Right lobe of liver (tissue), 6 donors: ENCODE data around the gene GRM7. TPM values are rescaled to one million over a fixed set of nuclear protein-coding genes. Genes with fewer than 3 reads are reported as not detected.

Experiments
- ATAC-seq, 4 donors: fragments of 200-7000 bp; cut with Tn5 transposase; one replicate each; pipeline ENCODE4 v1.9.1; 2020; ENCODE audit warnings: mild to moderate bottlenecking in 4 of 4, moderate library complexity in 4 of 4
- DNase-seq, 3 donors: peaks; one replicate each; pipeline ENCODE4 v3.0.0-alpha.2; 2020
- H3K27ac ChIP-seq, 3 donors: fragments of 200-600 bp; one replicate each; pipeline ENCODE4 v1.8.0; 2022
- H3K27me3 ChIP-seq, 2 donors: fragments of 200-600 bp; one replicate each; pipeline ENCODE4 v1.8.0; 2022
- H3K36me3 ChIP-seq, 4 donors: fragments of 200-600 bp; sonication (generic) in 1 of 4; one replicate each; pipeline versions ENCODE4 v1.5.1 to v1.8.0; 2017 to 2022; ENCODE audit warnings: control low read depth in 1 of 4
- H3K4me1 ChIP-seq, 4 donors: fragments of 200-600 bp; sonication (generic) in 1 of 4; one replicate each; pipeline versions ENCODE4 v1.5.1 to v1.8.0; 2017 to 2022; ENCODE audit warnings: control low read depth in 1 of 4
- H3K4me3 ChIP-seq, 3 donors: fragments of 200-600 bp; one replicate each; pipeline ENCODE4 v1.8.0; 2022
- H3K9me3 ChIP-seq, 4 donors: fragments of 200-600 bp; sonication (generic) in 1 of 4; one replicate each; pipeline versions ENCODE4 v1.5.1 to v1.8.0; 2017 to 2022; ENCODE audit warnings: control low read depth in 1 of 4
- POLR2A ChIP-seq: fragments of 450-650 bp; IDR thresholded peaks from one replicate; pipeline ENCODE4 v1.6.1; 2017; ENCODE audit warnings: antibody characterized with exemption, mild to moderate bottlenecking
- WGBS: methylation state at CpG from one replicate; pipeline ENCODE4 v1.1.6; 2018; ENCODE audit warnings: low coverage, low lambda C conversion rate; ENCODE audit not compliant: insufficient coverage; ENCODE audit errors: missing lambda C conversion rate; 5-methylcytosine and 5-hydroxymethylcytosine counted together
- intact Hi-C, 2 donors: fragments of 100-400 bp; cut with DNase I; formaldehyde crosslinking; loops; one replicate each; pipeline versions ENCODE4 v1.11.2 to v1.14.1; 2022
- total RNA-seq, 6 experiments: library from RNA; depleted of rRNA in 2 of 6; stranded (reverse); fragments of >200 nt in 2 of 6; fragmentation: NEBNext Ultra II Directional in 3 of 6; extraction: Animal tissue kit (Norgen Biotek cat#: 25700) in 3 of 6; gene quantifications; one replicate each; pipeline versions ENCODE4 v1.1.0 to v1.2.4, GENCODE V29; 2016 to 2023
- TF ChIP-seq, protein P1 (sequence below), 4 donors: fragments of 200-600 bp in 3 of 4; fragments of 450-650 bp in 1 of 4; IDR thresholded peaks; one replicate each; pipeline versions ENCODE4 v1.5.1 to v1.8.0; 2016 to 2022; ENCODE audit warnings: antibody characterized with exemption in 4 of 4, mild to moderate bottlenecking in 2 of 4
- donor health status: DM: no; HTN: yes; CAD: no.
- donor health status: DM: no; HTN: no; CAD: no.
- donor health status: DM: no; HTN: no; CAD: no.
- donor health status: DM: no; HTN: yes; CAD: no.
- donor health status: DM: no; HTN: yes; CAD: no.

GRM7 gene
- total RNA-seq, 6 experiments from 2014 or later: 0.20 to 0.56 TPM; not detected in 4

DNA sequence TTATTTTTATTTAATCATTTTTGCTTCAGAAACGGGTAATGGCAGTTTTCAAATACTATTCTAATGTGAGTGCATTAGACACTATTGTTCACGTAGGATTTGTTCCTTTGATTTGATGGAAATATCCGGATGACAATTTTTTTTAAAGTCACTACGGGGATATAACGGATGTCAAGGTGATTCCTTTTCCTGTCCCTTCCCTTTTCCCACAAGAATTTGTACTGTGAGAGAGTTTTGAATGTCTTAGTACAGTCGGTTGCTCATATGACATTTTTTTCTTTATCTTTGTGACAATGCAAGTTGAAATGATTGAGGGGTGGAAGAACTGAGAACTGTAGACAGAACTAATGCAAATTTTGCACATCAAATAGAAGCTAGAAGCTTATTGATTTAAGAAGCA is 209.5 kb downstream of the GRM7 start:
- Histone ChIP-seq H3K4me1 (no peaks in the 10 kb centered on the region), H3K27me3 (no peaks in the 10 kb centered on the region), H3K27ac (no peak overlapping the region), H3K4me3 (no peak overlapping the region), H3K9me3 (no peaks in the 10 kb centered on the region), H3K36me3 (no peaks in the 10 kb centered on the region)
- DNase-seq: no peak
- intact Hi-C loops: no loop called here
- 35% methylated on average over 6 of the region's 6 CpGs for WGBS
- no peak for ATAC-seq
- TF ChIP-seq, protein P1, sequence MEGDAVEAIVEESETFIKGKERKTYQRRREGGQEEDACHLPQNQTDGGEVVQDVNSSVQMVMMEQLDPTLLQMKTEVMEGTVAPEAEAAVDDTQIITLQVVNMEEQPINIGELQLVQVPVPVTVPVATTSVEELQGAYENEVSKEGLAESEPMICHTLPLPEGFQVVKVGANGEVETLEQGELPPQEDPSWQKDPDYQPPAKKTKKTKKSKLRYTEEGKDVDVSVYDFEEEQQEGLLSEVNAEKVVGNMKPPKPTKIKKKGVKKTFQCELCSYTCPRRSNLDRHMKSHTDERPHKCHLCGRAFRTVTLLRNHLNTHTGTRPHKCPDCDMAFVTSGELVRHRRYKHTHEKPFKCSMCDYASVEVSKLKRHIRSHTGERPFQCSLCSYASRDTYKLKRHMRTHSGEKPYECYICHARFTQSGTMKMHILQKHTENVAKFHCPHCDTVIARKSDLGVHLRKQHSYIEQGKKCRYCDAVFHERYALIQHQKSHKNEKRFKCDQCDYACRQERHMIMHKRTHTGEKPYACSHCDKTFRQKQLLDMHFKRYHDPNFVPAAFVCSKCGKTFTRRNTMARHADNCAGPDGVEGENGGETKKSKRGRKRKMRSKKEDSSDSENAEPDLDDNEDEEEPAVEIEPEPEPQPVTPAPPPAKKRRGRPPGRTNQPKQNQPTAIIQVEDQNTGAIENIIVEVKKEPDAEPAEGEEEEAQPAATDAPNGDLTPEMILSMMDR (IDR thresholded peaks at IDR 0.05): no peak
- no peak for TF ChIP-seq POLR2A

DNA sequence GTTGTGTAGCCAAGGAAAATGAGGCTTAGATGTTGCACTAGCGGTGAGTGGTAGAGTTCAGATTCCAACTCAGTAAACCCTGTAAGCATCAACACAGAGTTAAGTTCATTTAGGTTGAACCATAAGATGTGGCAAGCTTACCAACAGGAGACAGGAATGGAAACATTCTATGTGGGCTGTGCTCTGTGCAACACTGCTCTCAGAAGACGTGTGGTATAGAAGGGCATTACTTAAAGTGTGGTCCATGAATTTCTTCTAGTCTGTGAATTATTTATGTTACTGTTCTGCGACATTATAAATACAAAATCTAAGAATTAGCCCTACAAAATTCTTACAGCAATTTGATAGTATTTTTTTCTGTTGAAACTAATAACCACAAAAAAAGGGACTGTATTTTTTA is 213.3 kb downstream of the GRM7 start:
- 50% methylated on average over 3 of the region's 3 CpGs for WGBS
- intact Hi-C loops: no loop called here

DNA sequence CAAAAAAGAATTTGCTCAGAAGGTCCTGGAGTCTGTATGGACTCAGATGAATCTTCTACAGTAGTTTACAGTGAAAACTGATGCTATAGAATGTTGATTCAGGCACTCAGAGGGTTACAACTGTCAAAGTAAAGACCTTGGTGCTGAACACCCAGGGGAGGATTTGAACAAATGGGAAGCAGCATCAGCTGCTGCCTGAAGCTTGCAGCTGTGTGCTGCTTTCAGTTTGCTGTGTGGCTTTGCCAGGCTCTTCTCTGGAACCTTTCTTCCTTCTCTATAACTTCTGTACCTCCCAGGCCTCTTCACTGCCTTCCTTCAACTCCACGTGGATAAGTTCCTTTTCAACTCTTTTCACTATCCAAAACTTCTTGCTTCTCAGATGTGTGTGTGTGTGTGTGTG is 214.2 kb downstream of the GRM7 start:
- DNase-seq: no peak

More for the DNA sequence above, 213.3 kb downstream of the GRM7 start:
- Histone ChIP-seq H3K36me3 (no peaks in the 10 kb centered on the region), H3K4me1 (no peaks in the 10 kb centered on the region), H3K4me3 (no peak overlapping the region), H3K9me3 (no peaks in the 10 kb centered on the region), H3K27me3 (no peaks in the 10 kb centered on the region), H3K27ac (no peak overlapping the region)
- ATAC-seq: no peak
- TF ChIP-seq, protein P1 (IDR thresholded peaks at IDR 0.05): no peak
- no peak for TF ChIP-seq POLR2A
- DNase-seq: no peak

DNA sequence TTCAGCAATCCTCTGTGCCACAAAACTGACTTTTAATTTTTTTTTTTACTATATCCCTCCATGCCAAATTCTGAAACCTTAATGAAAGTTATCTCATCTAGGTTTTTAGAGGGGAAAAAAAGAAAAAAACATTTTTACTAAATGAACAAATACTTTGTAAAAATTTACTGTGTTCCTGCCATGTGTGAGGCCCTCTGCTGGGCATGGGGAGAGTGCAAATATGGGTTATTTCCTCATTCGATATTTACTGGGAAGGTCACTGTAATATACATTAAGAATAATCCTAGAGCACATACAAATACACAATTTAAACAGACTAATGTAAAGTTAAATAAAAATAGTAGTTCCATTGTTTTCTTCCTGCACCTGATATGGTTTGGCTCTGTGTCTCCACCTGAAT is 215.0 kb downstream of the GRM7 start:
- DNase-seq (no peak), ATAC-seq (peak in 1 of 4 donors; percentile 22)
- H3K27me3 ChIP-seq: no peaks in the 10 kb centered on the region
- no peaks in the 10 kb centered on the region for H3K4me1 ChIP-seq
- no peak overlapping the region for H3K27ac ChIP-seq
- no peaks in the 10 kb centered on the region for H3K9me3 ChIP-seq
- 31% methylated on average over 1 of the region's 1 CpG for WGBS
- intact Hi-C loops: no loop called here
- H3K36me3 ChIP-seq: no peaks in the 10 kb centered on the region
- no peak for TF ChIP-seq POLR2A
- TF ChIP-seq, protein P1 (IDR thresholded peaks at IDR 0.05): peak; percentile 14 to 43 (median 36)
- no peak overlapping the region for H3K4me3 ChIP-seq

More for the DNA sequence above, 214.2 kb downstream of the GRM7 start:
- TF ChIP-seq POLR2A: no peak
- TF ChIP-seq, protein P1 (IDR thresholded peaks at IDR 0.05): no peak
- intact Hi-C loops: no loop called here
- Histone ChIP-seq H3K36me3 (no peaks in the 10 kb centered on the region), H3K27ac (no peak overlapping the region), H3K4me1 (no peaks in the 10 kb centered on the region), H3K27me3 (no peaks in the 10 kb centered on the region), H3K4me3 (no peak overlapping the region), H3K9me3 (no peaks in the 10 kb centered on the region)
- no peak for ATAC-seq
- 33% methylated on average over 1 of the region's 1 CpG for WGBS

DNA sequence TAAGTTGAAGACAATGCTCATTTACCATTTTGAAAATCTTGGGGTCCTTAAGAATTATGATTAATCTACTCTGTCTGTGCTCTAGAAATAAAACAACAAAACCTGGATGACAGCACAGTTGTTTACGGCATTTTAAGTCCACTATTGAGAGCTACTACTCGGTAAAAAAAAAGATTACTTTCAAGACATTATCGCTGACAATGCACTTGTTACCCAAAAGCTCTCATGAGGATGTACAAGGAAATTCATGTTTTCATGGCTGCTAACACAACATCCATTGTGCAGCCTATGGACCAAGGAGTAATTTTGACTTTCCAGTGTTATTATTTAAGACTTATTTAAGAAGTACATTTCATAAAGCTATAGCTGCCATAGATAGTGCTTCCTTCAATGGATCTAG is 221.3 kb downstream of the GRM7 start:
- WGBS: 80% methylated on average over 3 of the region's 3 CpGs
- DNase-seq: no peak
- Histone ChIP-seq H3K36me3 (no peaks in the 10 kb centered on the region), H3K4me1 (no peaks in the 10 kb centered on the region), H3K27me3 (no peaks in the 10 kb centered on the region), H3K27ac (no peak overlapping the region), H3K4me3 (no peak overlapping the region), H3K9me3 (no peaks in the 10 kb centered on the region)
- TF ChIP-seq, protein P1 (IDR thresholded peaks at IDR 0.05): no peak
- no peak for TF ChIP-seq POLR2A
- intact Hi-C loops: no loop called here
- ATAC-seq: no peak
